SK-N-SH treated with all-trans-retinoic acid at 6 μM for 48 hours (cell line): ENCODE results near the gene KRT73.

Source experiments
- ISL1 ChIP-seq: fragments of 250-450 bp; sonication (Bioruptor Pico); IDR thresholded peaks from 2 replicates; pipeline ENCODE4 v2.1.2; 2022; ENCODE audit warnings: mild to moderate bottlenecking, moderate library complexity
- PATZ1 ChIP-seq: fragments of 250-450 bp; sonication (Bioruptor Pico); IDR thresholded peaks from 2 replicates; pipeline ENCODE4 v1.8.0; 2020; ENCODE audit warnings: mild to moderate bottlenecking, moderate library complexity, borderline replicate concordance
- ZNF70 ChIP-seq: fragments of 450-650 bp; formaldehyde crosslinking; IDR thresholded peaks from 2 replicates; pipeline ENCODE4 v1.5.0; 2020; ENCODE audit warnings: mild to moderate bottlenecking, moderate library complexity

- TF ChIP-seq PATZ1 (CRISPR knock-in tag) (no peak), ZNF70 (CRISPR knock-in tag) (no peak), ISL1 (no peak)
Observed at GRCh38 chr12:52629281-52630007, 11.1 kb upstream of the KRT73 start.
